Stomach (tissue), 9 donors: ENCODE results near the gene ANKRD31. TPM values are rescaled to one million over a fixed set of nuclear protein-coding genes. Genes with fewer than 3 reads are reported as not detected.
A peak's percentile ranks its signal among the peaks of the same experiment; 100 is the strongest.

ENCODE experiments used
- DNase-seq, 2 donors: peaks; one replicate each; pipeline versions ENCODE4 v3.0.0 to v3.0.0-alpha.2; 2013 to 2019
- H3K27ac ChIP-seq, 5 donors: fragments of 200-600 bp in 4 of 5; sonication (generic) in 4 of 5; one replicate each; pipeline ENCODE4 v1.5.1; 2013 to 2019; ENCODE audit warnings: mild to moderate bottlenecking in 1 of 5, moderate library complexity in 1 of 5
- H3K27me3 ChIP-seq, 3 donors: fragments of 200-600 bp; sonication (generic); one replicate each; pipeline ENCODE4 v1.5.1; 2017 to 2019; ENCODE audit warnings: mixed run types in 1 of 3
- H3K36me3 ChIP-seq, 4 donors: fragments of 200-600 bp; sonication (generic); 1 replicate in 3 of 4; 2 replicates in 1 of 4; pipeline ENCODE4 v1.5.1; 2016 to 2019
- H3K4me1 ChIP-seq, 4 donors: fragments of 200-600 bp; sonication (generic); one replicate each; pipeline ENCODE4 v1.5.1; 2016 to 2019
- H3K4me3 ChIP-seq, 4 donors: fragments of 200-600 bp; sonication (generic) in 3 of 4; one replicate each; pipeline ENCODE4 v1.5.1; 2016 to 2019; ENCODE audit warnings: mild to moderate bottlenecking in 1 of 4
- H3K9me3 ChIP-seq, 4 donors: fragments of 200-600 bp; sonication (generic); one replicate each; pipeline ENCODE4 v1.5.1; 2016 to 2019
- EP300 ChIP-seq: sonication (generic); formaldehyde crosslinking; IDR thresholded peaks from one replicate; pipeline ENCODE4 v1.6.1; 2017; ENCODE audit warnings: antibody characterized with exemption
- POLR2A ChIP-seq, 4 donors: fragments of 450-650 bp; IDR thresholded peaks; one replicate each; pipeline ENCODE4 v1.6.1; 2016; ENCODE audit warnings: antibody characterized with exemption in 4 of 4, control low read depth in 2 of 4, mild to moderate bottlenecking in 1 of 4, moderate library complexity in 1 of 4
- POLR2AphosphoS5 ChIP-seq, 3 donors: sonication (generic); formaldehyde crosslinking; IDR thresholded peaks; one replicate each; pipeline ENCODE4 v1.6.1; 2016; ENCODE audit warnings: antibody characterized with exemption in 3 of 3
- WGBS, 5 donors: extraction: QIAGEN DNeasy Blood & Tissue Kit in 3 of 5; methylation state at CpG; one replicate each; pipeline versions ENCODE4 v1.1.5 to v1.1.7; 2013 to 2018; 5-methylcytosine and 5-hydroxymethylcytosine counted together
- intact Hi-C: fragments of 100-400 bp; cut with DNase I; formaldehyde crosslinking; loops from one replicate; pipeline ENCODE4 v1.15.1; 2023; ENCODE audit warnings: low total_unique reads
- polyA plus RNA-seq, 3 donors: library from polyadenylated mRNA; stranded (reverse); fragments of 200-250 nt; gene quantifications; one replicate each; pipeline ENCODE4 v1.2.3, GENCODE V29; 2013
- total RNA-seq, 5 donors: library from RNA; depleted of rRNA; stranded (reverse); fragments of >200 nt; gene quantifications; one replicate each; pipeline versions ENCODE4 v1.1.0 to v1.2.3, GENCODE V29; 2014 to 2016
- TF ChIP-seq, protein P1 (sequence below), 7 experiments: fragments of 450-650 bp in 4 of 7; fragments of 200-600 bp in 3 of 7; sonication (generic) in 3 of 7; IDR thresholded peaks; one replicate each; pipeline ENCODE4 v1.5.1; 2016 to 2019; ENCODE audit warnings: antibody characterized with exemption in 7 of 7, control low read depth in 2 of 7, mild to moderate bottlenecking in 1 of 7
- donor health status: healthy with polysubstance abuse.
- donor health status: Bipolar disorder and iron deficiency.
- donor health status: healthy.

Gene ANKRD31
- total and polyA plus RNA-seq, 8 donors = 0.08 to 1.1 (median 0.14) TPM; not detected in 5

DNA sequence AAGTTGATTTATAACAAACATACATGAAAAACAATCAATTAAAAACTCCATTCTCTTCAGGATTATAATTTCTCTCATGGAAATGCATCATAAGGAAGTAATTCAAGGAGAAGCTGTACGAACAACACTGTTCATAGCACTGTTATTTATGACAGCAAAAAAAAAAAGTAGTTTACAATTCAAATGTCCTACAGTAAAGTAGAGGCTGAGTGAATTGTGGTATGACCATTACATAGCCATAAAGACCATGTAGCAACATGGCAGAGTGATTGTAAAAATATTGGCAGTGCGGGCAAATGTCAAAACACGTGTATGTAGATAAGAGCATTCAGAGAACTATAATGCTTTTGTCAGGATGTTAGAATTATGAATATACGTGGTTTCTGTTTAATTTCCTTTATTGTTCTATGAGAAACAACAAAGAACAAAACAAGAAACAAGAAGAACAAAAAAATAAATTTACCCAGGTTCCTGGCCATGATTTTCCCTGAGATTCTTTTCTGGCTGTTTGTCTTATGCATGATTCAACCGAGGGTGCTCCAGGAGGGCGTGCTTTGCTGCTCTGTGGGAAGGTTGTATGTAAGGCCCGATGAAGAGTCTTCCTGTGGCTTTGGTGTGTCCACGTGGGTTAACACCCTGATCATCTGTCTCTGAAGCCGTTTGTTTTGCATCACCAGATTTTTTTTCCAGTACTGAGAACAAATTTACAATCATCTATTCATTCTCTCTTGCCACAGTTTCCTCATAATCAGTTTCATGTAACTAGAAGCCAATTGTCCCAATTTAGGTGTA is 213.1 kb downstream of the ANKRD31 start:
- TF ChIP-seq EP300 (no peak), POLR2A (IDR thresholded peaks at IDR 0.05) (no peak), POLR2AphosphoS5 (IDR thresholded peaks at IDR 0.05) (no peak)
- TF ChIP-seq, protein P1, sequence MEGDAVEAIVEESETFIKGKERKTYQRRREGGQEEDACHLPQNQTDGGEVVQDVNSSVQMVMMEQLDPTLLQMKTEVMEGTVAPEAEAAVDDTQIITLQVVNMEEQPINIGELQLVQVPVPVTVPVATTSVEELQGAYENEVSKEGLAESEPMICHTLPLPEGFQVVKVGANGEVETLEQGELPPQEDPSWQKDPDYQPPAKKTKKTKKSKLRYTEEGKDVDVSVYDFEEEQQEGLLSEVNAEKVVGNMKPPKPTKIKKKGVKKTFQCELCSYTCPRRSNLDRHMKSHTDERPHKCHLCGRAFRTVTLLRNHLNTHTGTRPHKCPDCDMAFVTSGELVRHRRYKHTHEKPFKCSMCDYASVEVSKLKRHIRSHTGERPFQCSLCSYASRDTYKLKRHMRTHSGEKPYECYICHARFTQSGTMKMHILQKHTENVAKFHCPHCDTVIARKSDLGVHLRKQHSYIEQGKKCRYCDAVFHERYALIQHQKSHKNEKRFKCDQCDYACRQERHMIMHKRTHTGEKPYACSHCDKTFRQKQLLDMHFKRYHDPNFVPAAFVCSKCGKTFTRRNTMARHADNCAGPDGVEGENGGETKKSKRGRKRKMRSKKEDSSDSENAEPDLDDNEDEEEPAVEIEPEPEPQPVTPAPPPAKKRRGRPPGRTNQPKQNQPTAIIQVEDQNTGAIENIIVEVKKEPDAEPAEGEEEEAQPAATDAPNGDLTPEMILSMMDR (IDR thresholded peaks at IDR 0.05) = no peak
- Histone ChIP-seq H3K9me3 (no peaks in the 10 kb centered on the region), H3K27me3 (no peaks in the 10 kb centered on the region), H3K4me3 (no peak overlapping the region), H3K36me3 (no peaks in the 10 kb centered on the region), H3K27ac (peak overlapping the region in 2 of 5 donors; percentile 3 to 24), H3K4me1 (peaks cover 14 to 27% (median 20%) of the 10 kb centered on the region in 4 donors)
- WGBS, 5 donors = 47 to 51% (median 48%) methylated on average over 9 of the region's 9 CpGs
- DNase-seq = no peak
- intact Hi-C loops = no loop called here

DNA sequence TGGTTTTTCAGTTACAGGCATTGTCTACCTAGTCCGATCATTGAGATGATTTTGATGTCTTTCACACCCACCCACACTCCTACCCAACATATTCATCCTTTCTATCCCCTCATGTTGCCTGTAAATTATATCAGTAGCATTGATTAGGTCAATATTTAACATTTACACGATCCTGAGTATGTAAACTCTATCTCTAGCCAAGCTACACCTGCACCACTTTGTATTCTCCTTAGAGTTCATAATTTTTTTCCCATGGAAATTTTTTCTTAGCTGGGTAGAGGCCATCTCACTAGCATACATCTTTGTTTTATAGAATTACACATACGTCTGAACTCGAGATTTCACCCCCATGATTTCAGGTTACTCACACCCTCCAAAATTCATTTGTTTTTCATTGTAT is 214.9 kb downstream of the ANKRD31 start:
- no peak overlapping the region for H3K4me3 ChIP-seq
- peaks cover 14 to 27% (median 20%) of the 10 kb centered on the region in 4 donors for H3K4me1 ChIP-seq
- no peaks in the 10 kb centered on the region for H3K36me3 ChIP-seq
- H3K9me3 ChIP-seq = no peaks in the 10 kb centered on the region
- no peaks in the 10 kb centered on the region for H3K27me3 ChIP-seq
- TF ChIP-seq POLR2AphosphoS5 (IDR thresholded peaks at IDR 0.05) (no peak), EP300 (no peak), POLR2A (IDR thresholded peaks at IDR 0.05) (no peak)
- TF ChIP-seq, protein P1 (IDR thresholded peaks at IDR 0.05) = no peak
- 31 to 61% (median 43%) methylated on average over 4 of the region's 4 CpGs for WGBS, 5 donors
- intact Hi-C loops = no loop called here
- DNase-seq = no peak
- peak overlapping the region in 4 of 5 donors; percentile 56 to 71 (median 66) for H3K27ac ChIP-seq

DNA sequence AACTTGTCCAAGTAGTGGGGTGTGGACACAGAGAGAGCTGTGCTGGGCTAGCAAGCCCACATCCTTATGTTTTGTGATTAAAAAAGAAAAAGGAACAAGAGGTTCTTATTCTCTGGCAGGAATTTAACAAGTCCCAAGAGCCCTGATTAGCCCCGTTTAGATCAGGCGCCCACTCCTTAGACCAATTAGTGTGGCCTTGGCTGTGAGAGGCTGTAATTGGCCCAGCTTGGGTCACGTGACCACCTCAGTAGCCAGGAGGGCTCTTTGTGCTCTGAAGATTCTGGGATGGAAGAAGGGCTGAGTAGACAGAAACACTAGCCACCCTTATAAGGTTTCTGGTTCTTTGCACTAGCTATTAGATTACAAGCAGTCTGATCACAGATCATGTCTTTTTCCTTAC is 215.5 kb downstream of the ANKRD31 start:
- Histone ChIP-seq H3K4me1 (peaks cover 14 to 27% (median 20%) of the 10 kb centered on the region in 4 donors), H3K4me3 (no peak overlapping the region), H3K9me3 (no peaks in the 10 kb centered on the region), H3K27me3 (no peaks in the 10 kb centered on the region), H3K36me3 (no peaks in the 10 kb centered on the region), H3K27ac (peak overlapping the region; percentile 56 to 72 (median 67))
- WGBS, 5 donors = 30 to 62% (median 52%) methylated on average over 3 of the region's 3 CpGs
- peak in 1 of 2 donors; percentile 23 for DNase-seq
- TF ChIP-seq EP300 (no peak), POLR2AphosphoS5 (IDR thresholded peaks at IDR 0.05) (no peak), POLR2A (IDR thresholded peaks at IDR 0.05) (no peak)
- TF ChIP-seq, protein P1 (IDR thresholded peaks at IDR 0.05) = no peak
- intact Hi-C loops = no loop called here

- Histone ChIP-seq H3K36me3 (no peaks in the 10 kb centered on the region), H3K9me3 (no peaks in the 10 kb centered on the region), H3K4me3 (no peak overlapping the region), H3K27ac (peak overlapping the region; percentile 56 to 79 (median 67)), H3K4me1 (peaks cover 14 to 27% (median 20%) of the 10 kb centered on the region in 4 donors), H3K27me3 (no peaks in the 10 kb centered on the region)
- WGBS, 5 donors = 51 to 72% (median 61%) methylated on average over 10 of the region's 10 CpGs
- TF ChIP-seq POLR2A (IDR thresholded peaks at IDR 0.05) (no peak), EP300 (no peak), POLR2AphosphoS5 (IDR thresholded peaks at IDR 0.05) (peak in 2 of 3 donors; percentile 21 to 31)
- TF ChIP-seq, protein P1 (IDR thresholded peaks at IDR 0.05) = no peak
- intact Hi-C loops = no loop called here
- DNase-seq = peak in 1 of 2 donors; percentile 61
Measured at GRCh38 chr5:75020016-75020656, 216.5 kb downstream of the ANKRD31 start.
